Chondrocyte (in vitro differentiated cells): ENCODE data around the gene TMEM203. TPM values are rescaled to one million over a fixed set of nuclear protein-coding genes. Genes with fewer than 3 reads are reported as not detected.
"Not testable (repeated sequence)": the region's sequence is repeated elsewhere in the genome, so short reads cannot be mapped to it uniquely, and the experiment has no call there.

Source experiments
- DNase-seq: peaks from one replicate; pipeline ENCODE4 v3.0.0; 2021; ENCODE audit warnings: mixed read lengths, low spot score
- H3K27ac Mint-ChIP-seq: one replicate; pipeline ENCODE4 v1.8.0; 2021; ENCODE audit warnings: mild to moderate bottlenecking, moderate library complexity, mixed read lengths; ENCODE audit not compliant: unreplicated experiment
- H3K27me3 Mint-ChIP-seq: 2 replicates; pipeline ENCODE4 v1.8.0; 2021; ENCODE audit warnings: low read depth, mixed read lengths
- H3K36me3 Mint-ChIP-seq: 2 replicates; pipeline ENCODE4 v1.8.0; 2021; ENCODE audit warnings: low read depth, mixed read lengths
- H3K4me1 Mint-ChIP-seq: 2 replicates; pipeline ENCODE4 v1.8.0; 2021; ENCODE audit warnings: low read depth, mild to moderate bottlenecking, mixed read lengths
- H3K4me3 Mint-ChIP-seq: one replicate; pipeline ENCODE4 v1.8.0; 2021; ENCODE audit warnings: mild to moderate bottlenecking, moderate library complexity, mixed read lengths; ENCODE audit not compliant: unreplicated experiment
- H3K9me3 Mint-ChIP-seq: 2 replicates; pipeline ENCODE4 v1.8.0; 2021; ENCODE audit warnings: low read depth, mixed read lengths
- CTCF ChIP-seq: fragments of 200-600 bp; sonication (generic); IDR thresholded peaks from 2 replicates; pipeline ENCODE4 v1.5.0; 2021; ENCODE audit warnings: antibody characterized with exemption, mild to moderate bottlenecking, moderate library complexity
- total RNA-seq: library from RNA; stranded (reverse); gene quantifications from 3 replicates; pipeline ENCODE4 v1.2.1, GENCODE V29; 2021

The TMEM203 gene
- total RNA-seq, 1 donor from 2014 or later = 34.9 TPM

- TF ChIP-seq CTCF = no peak
- Mint-ChIP-seq H3K4me3 (no peak overlapping the region), H3K36me3 (peaks cover 10% of the 10 kb centered on the region), H3K27me3 (no peaks in the 10 kb centered on the region), H3K4me1 (peaks cover 18% of the 10 kb centered on the region), H3K9me3 (no peaks in the 10 kb centered on the region), H3K27ac (no peak overlapping the region)
- DNase-seq = no peak
Measured at GRCh38 chr9:137245450-137246421, 40.3 kb upstream of the TMEM203 start.

GRCh38 chr9:137244486-137245449 lies 39.3 kb upstream of the TMEM203 start:
- H3K27ac Mint-ChIP-seq = no peak overlapping the region
- no peak overlapping the region for H3K4me3 Mint-ChIP-seq
- peaks cover 22% of the 10 kb centered on the region for H3K4me1 Mint-ChIP-seq
- DNase-seq = no peak
- H3K27me3 Mint-ChIP-seq = no peaks in the 10 kb centered on the region
- H3K9me3 Mint-ChIP-seq = no peaks in the 10 kb centered on the region
- no peak for TF ChIP-seq CTCF
- peaks cover 10% of the 10 kb centered on the region for H3K36me3 Mint-ChIP-seq

- TF ChIP-seq CTCF = no peak
- Mint-ChIP-seq H3K9me3 (no peaks in the 10 kb centered on the region), H3K4me1 (peaks cover 29% of the 10 kb centered on the region), H3K4me3 (peak overlapping the region; percentile 31), H3K27me3 (no peaks in the 10 kb centered on the region), H3K27ac (peak overlapping the region; percentile 59), H3K36me3 (peaks cover 10% of the 10 kb centered on the region)
- no peak for DNase-seq
Measured at GRCh38 chr9:137243626-137244485, 38.4 kb upstream of the TMEM203 start.

GRCh38 chr9:137243266-137243625 lies 37.8 kb upstream of the TMEM203 start:
- H3K9me3 Mint-ChIP-seq, H3K4me3 Mint-ChIP-seq, H3K27ac Mint-ChIP-seq, DNase-seq, H3K27me3 Mint-ChIP-seq: not testable (repeated sequence)
- peaks cover 10% of the 10 kb centered on the region for H3K36me3 Mint-ChIP-seq
- H3K4me1 Mint-ChIP-seq = peaks cover 30% of the 10 kb centered on the region
